ENCODE measurements around the gene AMBRA1. TPM values are rescaled to one million over a fixed set of nuclear protein-coding genes. Genes with fewer than 3 reads are reported as not detected.

Gene AMBRA1
- 23.5 and 26.0 TPM in 2 replicates for total RNA-seq

GRCh38 chr11:46593550-46594373, at the start of gene AMBRA1:
Gene AMBRA1 (minus strand): TSS chr11:46594023. CDS start chr11:46548380, 45,643 bp downstream.

GRCh38 chr11:46617134-46617971, 23.5 kb upstream of the AMBRA1 start, which contains the start of the genes ATG13 and HARBI1:
Gene ATG13 (plus strand): TSS chr11:46617553. CDS start chr11:46644292, 26,739 bp downstream.
Gene HARBI1 (minus strand): TSS chr11:46617227. CDS start chr11:46616237, 990 bp downstream.

GRCh38 chr11:46391578-46392420, 202.0 kb downstream of the AMBRA1 start, which contains the start of gene CHRM4:
Gene CHRM4 (minus strand): TSS chr11:46391776. CDS start chr11:46386557, 5,219 bp downstream.

GRCh38 chr11:46381048-46381818, 212.6 kb downstream of the AMBRA1 start, which contains the start of gene MDK:
Gene MDK (plus strand): TSS chr11:46381669. CDS start chr11:46382058, 389 bp downstream.

GRCh38 chr11:46346886-46347636, 246.8 kb downstream of the AMBRA1 start, which contains the start of gene DGKZ:
Gene DGKZ (plus strand): TSS chr11:46347463. CDS start chr11:46347660, 197 bp downstream.

Small RNA genes lying within 50 kb of the gene (small RNA-seq; reads per million reads assigned to genes)
- gene MIR3160-1 (not detected), gene MIR4688 (not detected)

Other genes with a start within 250 kb of the AMBRA1 start
- 43.4 and 59.2 TPM in 2 replicates for gene DGKZ, start 246.6 kb downstream of the AMBRA1 start, total RNA-seq
- 2.5 and 5.1 TPM in 2 replicates for gene MDK, start 212.4 kb downstream of the AMBRA1 start, total RNA-seq
- gene CHRM4, start 202.2 kb downstream of the AMBRA1 start, total RNA-seq: under 0.01 TPM in 1 of 2 replicates, not detected in the other
- gene HARBI1, start 23.2 kb upstream of the AMBRA1 start, total RNA-seq: 2.6 and 4.1 TPM in 2 replicates
- 34.5 and 49.7 TPM in 2 replicates for gene ATG13, start 23.5 kb upstream of the AMBRA1 start, total RNA-seq
- gene ARHGAP1, start 106.6 kb upstream of the AMBRA1 start, total RNA-seq: 43.2 and 47.4 TPM in 2 replicates
- gene ZNF408, start 107.0 kb upstream of the AMBRA1 start, total RNA-seq: 8.5 and 9.4 TPM in 2 replicates
- not detected in 2 replicates for gene F2, start 125.2 kb upstream of the AMBRA1 start, total RNA-seq

All from subcutaneous preadipocyte (primary cell).